GM12873 (cell line): ENCODE results near the gene C11orf24.

Source experiments
- TF ChIP-seq, protein P1 (sequence below): IDR thresholded peaks from 2 replicates; pipeline ENCODE4 v1.5.1; 2012; ENCODE audit warnings: low read depth, mild to moderate bottlenecking, moderate library complexity, low read length, control low read depth; ENCODE audit not compliant: insufficient read depth; ENCODE audit errors: missing control alignments

Gene C11orf24

DNA sequence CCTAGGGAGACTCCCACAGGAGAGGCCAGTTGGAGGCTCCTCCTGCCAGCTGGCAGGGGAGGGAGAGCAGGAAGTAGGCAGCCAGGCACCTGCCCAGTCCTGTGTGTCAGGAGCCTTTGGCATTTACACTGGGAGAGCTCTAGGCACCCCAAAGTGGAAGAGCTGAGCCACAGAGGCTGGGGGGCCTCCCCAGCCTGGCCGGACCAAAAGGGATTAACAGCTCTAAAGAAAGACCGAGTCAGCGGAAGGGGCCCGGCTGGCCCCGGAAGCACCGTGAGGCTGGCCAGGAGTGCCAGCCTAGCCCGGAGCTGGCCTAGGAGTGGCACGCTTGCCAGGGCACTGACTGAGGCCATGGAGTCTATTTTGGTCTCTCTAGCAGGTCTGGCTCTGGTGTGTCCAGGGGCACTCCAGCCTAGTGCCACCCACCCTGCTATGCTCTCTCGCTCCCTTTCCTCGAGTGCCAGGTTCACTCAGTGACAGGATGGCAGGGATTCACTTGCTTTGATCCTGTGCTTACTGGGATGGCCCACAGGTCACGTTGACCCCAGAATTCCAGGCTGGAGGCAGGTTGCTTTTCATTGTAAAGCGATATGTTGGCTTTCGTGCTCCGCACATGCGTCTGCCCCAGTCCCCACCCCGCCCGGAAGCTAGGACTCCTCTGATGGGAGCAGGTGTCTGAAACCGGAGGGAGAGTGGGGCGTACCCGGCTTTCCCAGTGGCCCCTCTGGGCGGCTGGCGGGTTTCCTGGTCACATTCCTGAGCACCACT, 55.4 kb downstream of the C11orf24 start:
- TF ChIP-seq, protein P1, sequence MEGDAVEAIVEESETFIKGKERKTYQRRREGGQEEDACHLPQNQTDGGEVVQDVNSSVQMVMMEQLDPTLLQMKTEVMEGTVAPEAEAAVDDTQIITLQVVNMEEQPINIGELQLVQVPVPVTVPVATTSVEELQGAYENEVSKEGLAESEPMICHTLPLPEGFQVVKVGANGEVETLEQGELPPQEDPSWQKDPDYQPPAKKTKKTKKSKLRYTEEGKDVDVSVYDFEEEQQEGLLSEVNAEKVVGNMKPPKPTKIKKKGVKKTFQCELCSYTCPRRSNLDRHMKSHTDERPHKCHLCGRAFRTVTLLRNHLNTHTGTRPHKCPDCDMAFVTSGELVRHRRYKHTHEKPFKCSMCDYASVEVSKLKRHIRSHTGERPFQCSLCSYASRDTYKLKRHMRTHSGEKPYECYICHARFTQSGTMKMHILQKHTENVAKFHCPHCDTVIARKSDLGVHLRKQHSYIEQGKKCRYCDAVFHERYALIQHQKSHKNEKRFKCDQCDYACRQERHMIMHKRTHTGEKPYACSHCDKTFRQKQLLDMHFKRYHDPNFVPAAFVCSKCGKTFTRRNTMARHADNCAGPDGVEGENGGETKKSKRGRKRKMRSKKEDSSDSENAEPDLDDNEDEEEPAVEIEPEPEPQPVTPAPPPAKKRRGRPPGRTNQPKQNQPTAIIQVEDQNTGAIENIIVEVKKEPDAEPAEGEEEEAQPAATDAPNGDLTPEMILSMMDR = no peak

DNA sequence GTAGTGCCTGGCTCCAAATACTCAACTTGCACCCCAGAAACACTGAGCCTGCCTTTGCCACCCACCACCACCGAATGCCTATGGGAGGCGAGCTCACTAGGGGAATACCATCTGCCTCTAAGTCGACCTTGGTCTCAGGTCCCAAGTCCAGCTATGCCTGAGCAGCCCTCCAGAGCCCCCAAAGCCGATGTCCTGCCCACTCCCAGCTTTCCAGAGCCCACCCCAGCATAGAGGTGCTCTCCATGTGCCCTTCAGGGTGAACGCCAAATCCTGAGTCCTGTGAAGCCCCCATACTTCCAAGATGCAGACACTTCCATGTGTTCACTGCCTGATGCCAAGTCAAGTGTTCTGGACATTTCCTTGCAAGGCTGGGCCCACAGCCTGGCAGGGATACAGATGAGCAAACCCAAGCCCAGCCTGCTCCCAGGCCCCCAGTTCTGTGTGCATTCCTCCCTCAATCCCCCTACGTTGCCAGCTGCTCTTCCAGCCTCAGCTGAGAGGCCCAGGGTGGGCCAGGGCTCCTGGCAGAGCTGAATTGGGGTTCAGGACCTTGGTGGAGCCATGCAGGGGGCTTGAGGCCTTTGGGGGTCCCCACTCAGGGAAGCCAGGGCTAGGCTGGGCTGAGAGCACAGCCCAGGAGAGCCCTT, 56.1 kb downstream of the C11orf24 start:
- TF ChIP-seq, protein P1 = no peak

DNA sequence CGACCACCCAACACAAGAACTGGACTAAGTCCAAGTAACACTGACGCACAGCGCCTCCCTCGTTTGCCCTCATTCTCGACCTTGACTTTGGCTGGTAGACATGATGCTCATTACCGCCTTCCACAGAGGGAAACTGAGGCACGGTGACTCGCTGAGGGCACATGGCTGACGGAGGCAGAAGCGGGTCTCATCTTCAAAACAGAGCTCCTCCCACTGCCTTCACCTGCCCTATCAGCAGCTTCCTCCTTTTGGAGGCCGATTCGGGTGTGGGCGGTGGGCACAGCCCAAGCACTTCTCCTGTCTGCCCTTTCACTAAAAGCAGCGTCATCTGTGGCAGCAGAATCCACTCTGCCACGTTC, 56.7 kb downstream of the C11orf24 start:
- TF ChIP-seq, protein P1 = no peak

DNA sequence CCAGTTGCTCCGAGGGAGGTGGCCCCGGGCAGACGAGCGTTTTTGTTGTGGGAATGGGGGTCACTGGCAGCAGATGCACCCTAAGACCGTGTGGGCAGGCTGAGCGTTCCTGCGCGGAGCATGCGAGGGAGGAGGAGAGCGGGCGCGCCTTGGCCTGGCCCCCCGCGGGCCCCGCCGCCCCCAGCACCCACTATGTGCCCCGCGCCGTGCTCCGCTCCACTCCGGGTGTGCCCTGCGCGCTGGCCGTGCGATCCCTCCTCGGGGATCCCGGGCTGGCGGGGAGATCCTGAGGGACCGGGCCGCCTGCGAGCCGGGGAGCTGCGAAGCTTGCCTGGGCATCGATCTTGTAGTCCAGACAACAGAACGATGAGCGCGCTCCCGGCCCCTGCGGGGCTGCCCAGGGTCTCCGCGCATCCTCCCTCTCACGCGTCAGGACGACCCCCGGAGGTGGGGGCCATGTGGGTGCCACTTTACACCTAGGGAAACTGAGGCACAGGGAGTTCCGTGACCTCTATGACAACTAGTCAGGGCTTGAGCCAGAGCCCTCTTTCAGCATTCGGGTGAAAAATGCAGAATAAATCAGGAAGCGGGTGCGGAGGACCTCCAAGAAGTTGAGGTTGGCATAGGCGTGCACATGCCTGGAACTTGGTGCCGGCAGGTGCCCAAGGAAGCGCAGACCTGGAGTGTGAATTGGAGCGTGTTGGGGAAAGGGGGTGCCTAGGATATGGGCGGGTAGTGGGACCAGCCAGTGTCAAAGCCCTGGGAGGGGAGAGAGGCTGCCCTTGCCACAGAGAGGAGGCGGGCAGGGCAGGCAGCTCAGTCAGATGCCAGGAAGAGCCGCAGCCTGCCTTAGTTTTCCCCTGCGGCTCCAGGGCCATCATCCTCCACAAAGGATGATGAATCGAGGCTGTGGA, 57.3 kb downstream of the C11orf24 start:
- TF ChIP-seq, protein P1 = no peak

GRCh38 chr11:68213555-68214172, 58.1 kb downstream of the C11orf24 start:
- TF ChIP-seq, protein P1 = no peak

DNA sequence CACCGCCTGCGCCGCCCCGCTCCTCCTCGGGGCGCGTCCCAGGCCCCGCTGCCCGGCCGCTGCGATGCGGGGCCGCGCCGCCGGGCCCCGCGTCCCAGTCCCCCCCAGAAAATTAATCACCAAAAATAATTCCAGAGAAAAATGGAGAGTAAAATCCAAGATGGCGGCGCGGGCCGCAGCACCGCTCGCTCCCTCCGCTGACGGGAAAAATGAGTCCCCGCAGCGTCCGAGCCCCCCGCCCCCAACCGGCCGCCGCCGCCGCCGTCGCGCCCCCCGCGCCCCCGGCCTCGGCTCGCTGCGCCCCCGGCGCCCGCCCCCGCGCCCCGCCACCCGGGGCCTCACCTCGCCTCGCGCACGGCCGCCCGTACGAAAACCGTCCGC, 58.6 kb downstream of the C11orf24 start, which contains the start of gene KMT5B:
Gene KMT5B (minus strand): TSS at position 162 of the 381 bp plus-strand sequence. CDS start 23,220 bp downstream, outside the sequence.
- TF ChIP-seq, protein P1 = no peak
